CD14-positive monocyte (primary cell): ENCODE data around the gene SESN3. TPM values are rescaled to one million over a fixed set of nuclear protein-coding genes. Genes with fewer than 3 reads are reported as not detected.

Experiments used
- DNase-seq, 3 donors: peaks; one replicate each; pipeline ENCODE4 v3.0.0-alpha.2; 2011 to 2022
- H2AFZ ChIP-seq: 2 replicates; pipeline ENCODE4 v1.6.0; 2012; ENCODE audit warnings: mild to moderate bottlenecking, low read depth, low read length, inconsistent platforms; ENCODE audit not compliant: insufficient read depth, poor library complexity, severe bottlenecking
- H3K27ac ChIP-seq, 2 donors: 1 replicate in 1 of 2; 2 replicates in 1 of 2; pipeline ENCODE4 v1.5.1; 2012 to 2013; ENCODE audit warnings: low read length in 2 of 2, control low read depth in 1 of 2, inconsistent platforms in 1 of 2, low read depth in 1 of 2, mild to moderate bottlenecking in 1 of 2
- H3K27me3 ChIP-seq, 2 donors: one replicate each; pipeline versions ENCODE4 v1.6.0 to v1.6.1; 2011 to 2013; ENCODE audit warnings: low read length in 2 of 2; ENCODE audit not compliant: control insufficient read depth in 2 of 2, insufficient read depth in 2 of 2
- H3K36me3 ChIP-seq, 2 donors: replicated peaks in 1 of 2; 1 replicate in 1 of 2; 2 replicates in 1 of 2; pipeline versions ENCODE4 v1.5.1 to v1.6.1; 2012 to 2013; ENCODE audit warnings: low read length in 2 of 2, control low read depth in 1 of 2, inconsistent platforms in 1 of 2, mild to moderate bottlenecking in 1 of 2; ENCODE audit not compliant: insufficient read depth in 2 of 2, control insufficient read depth in 1 of 2
- H3K4me1 ChIP-seq, 2 donors: 1 replicate in 1 of 2; 2 replicates in 1 of 2; pipeline versions ENCODE4 v1.5.1 to v1.6.1; 2012 to 2013; ENCODE audit warnings: low read length in 2 of 2, control low read depth in 1 of 2, inconsistent platforms in 1 of 2, mild to moderate bottlenecking in 1 of 2, moderate library complexity in 1 of 2; ENCODE audit not compliant: insufficient read depth in 2 of 2, control insufficient read depth in 1 of 2
- H3K4me2 ChIP-seq: replicated peaks from 2 replicates; pipeline ENCODE3; 2012; ENCODE audit warnings: low read length, moderate library complexity, mild to moderate bottlenecking; ENCODE audit not compliant: poor library complexity, severe bottlenecking; ENCODE audit errors: extremely low read depth
- H3K4me3 ChIP-seq, 3 experiments: fragments of 200-600 bp in 1 of 3; sonication (generic) in 1 of 3; replicated peaks in 1 of 3; 1 replicate in 2 of 3; 2 replicates in 1 of 3; pipeline ENCODE4 v1.5.1; 2011 to 2013; ENCODE audit warnings: low read length in 3 of 3, mild to moderate bottlenecking in 3 of 3, control low read depth in 2 of 3, low read depth in 2 of 3, inconsistent platforms in 1 of 3, moderate library complexity in 1 of 3
- H3K79me2 ChIP-seq: 2 replicates; pipeline ENCODE4 v1.6.0; 2012; ENCODE audit warnings: mild to moderate bottlenecking, control low read depth, inconsistent platforms, low read length, moderate library complexity; ENCODE audit not compliant: insufficient read depth
- H3K9ac ChIP-seq: 2 replicates; pipeline ENCODE4 v1.6.0; 2017; ENCODE audit warnings: low read length, mild to moderate bottlenecking; ENCODE audit not compliant: insufficient read depth, poor library complexity, severe bottlenecking
- H3K9me3 ChIP-seq, 2 donors: replicated peaks in 1 of 2; 1 replicate in 1 of 2; 2 replicates in 1 of 2; pipeline versions ENCODE4 v1.5.1 to v1.6.1; 2012 to 2013; ENCODE audit warnings: low read length in 2 of 2, control low read depth in 1 of 2; ENCODE audit not compliant: control insufficient read depth in 1 of 2, insufficient read depth in 1 of 2
- H4K20me1 ChIP-seq: 2 replicates; pipeline ENCODE4 v1.6.0; 2012; ENCODE audit warnings: mild to moderate bottlenecking, low read length, control low read depth, moderate library complexity; ENCODE audit not compliant: insufficient read depth
- H3K27ac Mint-ChIP-seq, 7 donors: one replicate each; pipeline ENCODE4 v1.8.0; 2020; ENCODE audit warnings: mild to moderate bottlenecking in 7 of 7, mixed read lengths in 7 of 7, moderate library complexity in 6 of 7, inconsistent platforms in 2 of 7
- H3K27me3 Mint-ChIP-seq, 3 donors: one replicate each; pipeline ENCODE4 v1.8.0; 2021 to 2022; ENCODE audit warnings: low read depth in 3 of 3, mild to moderate bottlenecking in 3 of 3, mixed read lengths in 3 of 3, moderate library complexity in 3 of 3, inconsistent platforms in 1 of 3
- H3K36me3 Mint-ChIP-seq, 2 donors: one replicate each; pipeline ENCODE4 v1.8.0; 2020; ENCODE audit warnings: mixed read lengths in 2 of 2, inconsistent platforms in 1 of 2, mild to moderate bottlenecking in 1 of 2
- H3K4me1 Mint-ChIP-seq: one replicate; pipeline ENCODE4 v1.8.0; 2020; ENCODE audit warnings: mild to moderate bottlenecking, mixed read lengths
- H3K4me3 Mint-ChIP-seq, 2 donors: one replicate each; pipeline ENCODE4 v1.8.0; 2020; ENCODE audit warnings: mild to moderate bottlenecking in 2 of 2, mixed read lengths in 2 of 2, moderate library complexity in 1 of 2
- H3K9me3 Mint-ChIP-seq, 7 donors: one replicate each; pipeline ENCODE4 v1.8.0; 2020 to 2022; ENCODE audit warnings: mixed read lengths in 7 of 7, mild to moderate bottlenecking in 6 of 7, moderate library complexity in 6 of 7, inconsistent platforms in 2 of 7
- CTCF ChIP-seq: fragments of 200-600 bp; IDR thresholded peaks from one replicate; pipeline ENCODE4 v1.8.0; 2022; ENCODE audit warnings: antibody characterized with exemption, mild to moderate bottlenecking
- WGBS: methylation state at CpG from one replicate; pipeline ENCODE4 v1.1.5; 2013; ENCODE audit warnings: missing lambda C conversion rate; ENCODE audit not compliant: insufficient coverage; 5-methylcytosine and 5-hydroxymethylcytosine counted together
- intact Hi-C, 2 donors: fragments of 100-400 bp; cut with micrococcal nuclease; formaldehyde crosslinking; loops; one replicate each; pipeline versions ENCODE4 v1.15.0 to v1.15.1; 2023
- polyA plus RNA-seq, 3 donors: library from polyadenylated mRNA; depleted of rRNA in 1 of 3; unstranded in 2 of 3; stranded (reverse) in 1 of 3; fragments of 300-500 nt in 2 of 3; fragments of >200 nt in 1 of 3; fragmentation: Illumina TruSeq in 2 of 3; gene quantifications; 1 replicate in 2 of 3; 2 replicates in 1 of 3; pipeline ENCODE4 v1.2.3, GENCODE V29; 2012 to 2021

The SESN3 gene
- polyA plus RNA-seq, 3 donors: 1.1 to 7.4 (median 1.4) TPM

DNA sequence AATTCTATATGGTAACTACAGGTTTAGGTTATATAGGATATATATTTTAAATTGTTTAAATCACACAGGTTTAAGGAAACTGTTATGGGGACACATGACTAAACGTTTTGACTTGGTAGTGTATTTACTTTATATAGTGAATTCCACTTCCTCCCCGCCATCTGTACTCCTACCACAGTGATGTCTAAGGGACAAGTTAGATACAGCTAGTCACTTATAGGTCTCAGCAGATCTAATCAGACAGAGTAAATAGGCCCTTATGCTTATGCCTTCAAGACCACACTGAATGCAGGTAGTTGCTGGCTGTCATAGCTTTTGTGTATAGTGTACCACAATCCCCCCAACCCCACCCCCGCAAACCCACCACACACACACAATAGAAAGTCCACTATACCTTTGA lies 8.2 kb downstream of the SESN3 start:
- Mint-ChIP-seq H3K4me1 (peaks cover 20% of the 10 kb centered on the region), H3K36me3 (peaks cover 6 to 10% of the 10 kb centered on the region in 2 donors), H3K4me3 (no peak overlapping the region), H3K9me3 (peaks cover 0 to 6% (median 2%) of the 10 kb centered on the region in 7 donors), H3K27me3 (no peaks in the 10 kb centered on the region), H3K27ac (peak overlapping the region in 1 of 7 donors; percentile 40)
- Histone ChIP-seq H3K4me3 (no peak overlapping the region), H3K79me2 (peaks cover 100% of the 10 kb centered on the region), H3K9me3 (peaks cover 0 to 6% of the 10 kb centered on the region in 2 donors), H3K27ac (peak overlapping the region in 1 of 2 donors; percentile 42), H2AFZ (no peak overlapping the region), H4K20me1 (peaks cover 40% of the 10 kb centered on the region), H3K4me2 (no peak overlapping the region), H3K4me1 (peaks cover 3 to 10% of the 10 kb centered on the region in 2 donors), H3K27me3 (no peaks in the 10 kb centered on the region), H3K36me3 (peaks cover 0 to 5% of the 10 kb centered on the region in 2 donors), H3K9ac (no peak overlapping the region)
- no peak for TF ChIP-seq CTCF
- DNase-seq: no peak
- intact Hi-C loops: no loop called here
- no CpG with 5 or more reads among the region's 3 CpGs for WGBS

DNA sequence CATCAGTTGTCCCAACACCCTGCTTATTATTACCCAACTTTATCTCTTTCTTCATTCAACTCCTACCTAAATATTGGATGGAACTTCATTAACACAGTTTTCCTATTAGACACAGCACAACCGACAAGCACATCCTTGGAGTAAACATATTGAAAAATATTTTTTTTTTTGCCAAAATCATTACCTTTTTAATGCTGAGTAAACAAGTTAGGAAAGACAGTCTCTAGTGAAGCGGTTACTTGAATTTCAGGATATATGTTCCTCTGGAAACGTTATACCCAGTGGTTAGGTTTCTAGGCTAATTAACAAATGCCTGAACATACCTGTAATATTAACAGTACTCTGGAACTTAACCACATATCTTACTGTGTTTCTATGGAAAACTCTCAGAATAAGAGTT lies 11.4 kb downstream of the SESN3 start:
- H3K4me1 Mint-ChIP-seq: peaks cover 12% of the 10 kb centered on the region
- H3K9ac ChIP-seq: no peak overlapping the region
- no peak overlapping the region for H3K4me2 ChIP-seq
- H3K4me3 ChIP-seq: no peak overlapping the region
- no peak for TF ChIP-seq CTCF
- peaks cover 33% of the 10 kb centered on the region for H4K20me1 ChIP-seq
- H3K79me2 ChIP-seq: peaks cover 100% of the 10 kb centered on the region
- peaks cover 0 to 6% (median 2%) of the 10 kb centered on the region in 7 donors for H3K9me3 Mint-ChIP-seq
- no peaks in the 10 kb centered on the region for H3K27me3 Mint-ChIP-seq
- no peaks in the 10 kb centered on the region for H3K27me3 ChIP-seq
- H3K9me3 ChIP-seq: peaks cover 0 to 6% of the 10 kb centered on the region in 2 donors
- no peak overlapping the region for H2AFZ ChIP-seq
- H3K4me1 ChIP-seq: no peaks in the 10 kb centered on the region
- WGBS: no CpG with 5 or more reads among the region's 3 CpGs
- peaks cover 6 to 13% of the 10 kb centered on the region in 2 donors for H3K36me3 Mint-ChIP-seq
- H3K27ac ChIP-seq: no peak overlapping the region
- intact Hi-C loops: no loop called here
- H3K36me3 ChIP-seq: peaks cover 0 to 9% of the 10 kb centered on the region in 2 donors
- DNase-seq: no peak
- H3K27ac Mint-ChIP-seq: peak overlapping the region in 2 of 7 donors; percentile 61 to 79
- H3K4me3 Mint-ChIP-seq: no peak overlapping the region
